CD4-positive, alpha-beta T cell (primary cell): ENCODE measurements around the gene VPS39. TPM values are rescaled to one million over a fixed set of nuclear protein-coding genes. Genes with fewer than 3 reads are reported as not detected.

Source experiments
- ATAC-seq: fragments of 200-7000 bp; cut with Tn5 transposase; one replicate; pipeline ENCODE4 v1.10.0; 2022; ENCODE audit warnings: mild to moderate bottlenecking; ENCODE audit not compliant: poor library complexity
- CTCF ChIA-PET: fragments of 350-600 bp; sonication (Branson Sonifier 250); formaldehyde crosslinking; loops from one replicate; lab custom pipeline; 2021; ENCODE audit warnings: antibody characterized with exemption, inconsistent platforms; lab: Charles Lee
- POLR2A ChIA-PET: fragments of 350-600 bp; sonication (Branson Sonifier 250); formaldehyde crosslinking; loops from one replicate; lab custom pipeline; 2021; ENCODE audit warnings: antibody characterized with exemption, inconsistent platforms; lab: Charles Lee
- DNase-seq, 14 experiments: peaks; one replicate each; pipeline ENCODE4 v3.0.0-alpha.2; 2013 to 2020; ENCODE audit warnings: mixed read lengths in 2 of 14
- H3K27ac ChIP-seq, 2 donors: one replicate each; pipeline versions ENCODE4 v1.5.1 to v1.7.0; 2013; ENCODE audit warnings: low read length in 2 of 2, low read depth in 1 of 2, mild to moderate bottlenecking in 1 of 2
- H3K27me3 ChIP-seq, 2 experiments: 1 replicate in 1 of 2; 2 replicates in 1 of 2; pipeline versions ENCODE4 v1.6.1 to v1.7.0; 2013; ENCODE audit warnings: low read length in 2 of 2, control low read depth in 1 of 2, mild to moderate bottlenecking in 1 of 2, moderate library complexity in 1 of 2; ENCODE audit not compliant: insufficient read depth in 2 of 2, control insufficient read depth in 1 of 2
- H3K36me3 ChIP-seq: one replicate; pipeline ENCODE4 v1.6.1; 2013; ENCODE audit warnings: low read length, control low read depth; ENCODE audit not compliant: insufficient read depth
- H3K4me1 ChIP-seq: one replicate; pipeline ENCODE4 v1.6.1; 2013; ENCODE audit warnings: low read length, control low read depth; ENCODE audit not compliant: insufficient read depth
- H3K4me3 ChIP-seq: one replicate; pipeline ENCODE4 v1.5.1; 2013; ENCODE audit warnings: mild to moderate bottlenecking, low read length, moderate library complexity
- H3K9me3 ChIP-seq, 2 experiments: 1 replicate in 1 of 2; 2 replicates in 1 of 2; pipeline versions ENCODE4 v1.6.1 to v1.7.0; 2013; ENCODE audit warnings: low read length in 2 of 2, mild to moderate bottlenecking in 2 of 2, control low read depth in 1 of 2, moderate library complexity in 1 of 2; ENCODE audit not compliant: control insufficient read depth in 1 of 2, insufficient read depth in 1 of 2
- H3K27ac Mint-ChIP-seq: one replicate; pipeline ENCODE4 v1.8.0; 2020; ENCODE audit warnings: mixed read lengths
- H3K27me3 Mint-ChIP-seq: one replicate; pipeline ENCODE4 v1.8.0; 2021; ENCODE audit warnings: mixed read lengths
- H3K36me3 Mint-ChIP-seq: one replicate; pipeline ENCODE4 v1.8.0; 2021; ENCODE audit warnings: low read depth, mixed read lengths
- H3K4me1 Mint-ChIP-seq: one replicate; pipeline ENCODE4 v1.8.0; 2021; ENCODE audit warnings: low read depth, mixed read lengths
- H3K4me3 Mint-ChIP-seq: one replicate; pipeline ENCODE4 v1.8.0; 2020; ENCODE audit warnings: mild to moderate bottlenecking, mixed read lengths
- H3K9me3 Mint-ChIP-seq: one replicate; pipeline ENCODE4 v1.8.0; 2020; ENCODE audit warnings: mixed read lengths
- intact Hi-C, 2 experiments: fragments of 100-400 bp; cut with DNase I in 1 of 2; cut with micrococcal nuclease in 1 of 2; formaldehyde crosslinking; loops; one replicate each; pipeline versions ENCODE4 v1.15.1 to v1.9.0; 2023 to 2025; cut with DNase I, micrococcal nuclease
- total RNA-seq, 174 experiments: library from RNA in 2 of 174; stranded (reverse) in 2 of 174; gene quantifications; one replicate each; pipeline ENCODE4 v1.2.3 and lab custom pipeline; 2021 to 2026
- TF ChIP-seq, protein P1 (sequence below): fragments of 200-600 bp; IDR thresholded peaks from one replicate; pipeline ENCODE4 v1.8.0; 2022; ENCODE audit warnings: antibody characterized with exemption, mild to moderate bottlenecking

The VPS39 gene
- total RNA-seq, 2 experiments from 2014 or later: 73.4 to 82.5 TPM

DNA sequence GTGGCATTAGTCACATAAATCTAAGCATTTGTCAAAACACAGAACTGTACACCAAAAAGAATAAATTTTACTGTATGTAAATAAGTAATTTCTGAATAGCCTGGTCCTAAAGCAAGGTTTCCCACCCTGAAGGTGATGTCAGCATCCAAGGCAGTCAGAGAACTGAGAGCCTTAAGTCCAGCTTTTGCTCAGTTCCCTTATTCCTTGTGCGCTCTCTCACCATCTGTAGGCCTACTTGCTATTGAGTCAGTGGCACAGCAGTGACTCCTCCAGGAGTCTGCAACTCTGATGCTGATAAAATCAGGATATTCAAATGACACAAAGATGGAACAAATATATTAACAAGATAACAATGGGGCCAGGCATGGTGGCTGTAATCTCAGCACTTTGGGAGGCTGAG lies 22.3 kb downstream of the VPS39 start:
- no peaks in the 10 kb centered on the region for H3K27me3 Mint-ChIP-seq
- intact Hi-C loops: no loop called here
- no peak for DNase-seq
- POLR2A ChIA-PET: no interaction called here
- no peaks in the 10 kb centered on the region for H3K9me3 Mint-ChIP-seq
- Histone ChIP-seq H3K27me3 (no peaks in the 10 kb centered on the region), H3K9me3 (no peaks in the 10 kb centered on the region), H3K27ac (no peak overlapping the region), H3K4me1 (no peaks in the 10 kb centered on the region), H3K36me3 (peaks cover 91% of the 10 kb centered on the region), H3K4me3 (no peak overlapping the region)
- H3K4me1 Mint-ChIP-seq: peaks cover 7% of the 10 kb centered on the region
- no peak overlapping the region for H3K4me3 Mint-ChIP-seq
- CTCF ChIA-PET: no interaction called here
- no peak overlapping the region for H3K27ac Mint-ChIP-seq
- no peak for ATAC-seq
- TF ChIP-seq, protein P1, sequence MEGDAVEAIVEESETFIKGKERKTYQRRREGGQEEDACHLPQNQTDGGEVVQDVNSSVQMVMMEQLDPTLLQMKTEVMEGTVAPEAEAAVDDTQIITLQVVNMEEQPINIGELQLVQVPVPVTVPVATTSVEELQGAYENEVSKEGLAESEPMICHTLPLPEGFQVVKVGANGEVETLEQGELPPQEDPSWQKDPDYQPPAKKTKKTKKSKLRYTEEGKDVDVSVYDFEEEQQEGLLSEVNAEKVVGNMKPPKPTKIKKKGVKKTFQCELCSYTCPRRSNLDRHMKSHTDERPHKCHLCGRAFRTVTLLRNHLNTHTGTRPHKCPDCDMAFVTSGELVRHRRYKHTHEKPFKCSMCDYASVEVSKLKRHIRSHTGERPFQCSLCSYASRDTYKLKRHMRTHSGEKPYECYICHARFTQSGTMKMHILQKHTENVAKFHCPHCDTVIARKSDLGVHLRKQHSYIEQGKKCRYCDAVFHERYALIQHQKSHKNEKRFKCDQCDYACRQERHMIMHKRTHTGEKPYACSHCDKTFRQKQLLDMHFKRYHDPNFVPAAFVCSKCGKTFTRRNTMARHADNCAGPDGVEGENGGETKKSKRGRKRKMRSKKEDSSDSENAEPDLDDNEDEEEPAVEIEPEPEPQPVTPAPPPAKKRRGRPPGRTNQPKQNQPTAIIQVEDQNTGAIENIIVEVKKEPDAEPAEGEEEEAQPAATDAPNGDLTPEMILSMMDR: no peak
- H3K36me3 Mint-ChIP-seq: peaks cover 89% of the 10 kb centered on the region

- H3K4me1 ChIP-seq: no peaks in the 10 kb centered on the region
- no peak overlapping the region for H3K4me3 ChIP-seq
- TF ChIP-seq, protein P1: no peak
- H3K9me3 ChIP-seq: no peaks in the 10 kb centered on the region
- no peak for DNase-seq
- ATAC-seq: no peak
- no peaks in the 10 kb centered on the region for H3K4me1 Mint-ChIP-seq
- H3K9me3 Mint-ChIP-seq: no peaks in the 10 kb centered on the region
- CTCF ChIA-PET: no interaction called here
- H3K27ac ChIP-seq: no peak overlapping the region
- H3K36me3 ChIP-seq: peaks cover 91% of the 10 kb centered on the region
- no peaks in the 10 kb centered on the region for H3K27me3 ChIP-seq
- no peaks in the 10 kb centered on the region for H3K27me3 Mint-ChIP-seq
- intact Hi-C loops: loop anchor here in 1 of 2 experiments (5.0 kb wide), 1 partner anchor 53 kb away; no protein-coding TSS in a partner anchor
- POLR2A ChIA-PET: no interaction called here
- no peak overlapping the region for H3K27ac Mint-ChIP-seq
- peaks cover 90% of the 10 kb centered on the region for H3K36me3 Mint-ChIP-seq
- H3K4me3 Mint-ChIP-seq: no peak overlapping the region
Measured at GRCh38 chr15:42184736-42185135, 23.4 kb downstream of the VPS39 start.

GRCh38 chr15:42184296-42184695 lies 23.8 kb downstream of the VPS39 start:
- no peak overlapping the region for H3K4me3 ChIP-seq
- no peaks in the 10 kb centered on the region for H3K4me1 Mint-ChIP-seq
- H3K4me1 ChIP-seq: no peaks in the 10 kb centered on the region
- H3K4me3 Mint-ChIP-seq: no peak overlapping the region
- DNase-seq (peak in 3 of 14 experiments; percentile 7 to 26 (median 24)), ATAC-seq (no peak)
- intact Hi-C loops: loop anchor here in 1 of 2 experiments (5.0 kb wide), 1 partner anchor 53 kb away; no protein-coding TSS in a partner anchor
- H3K9me3 Mint-ChIP-seq: no peaks in the 10 kb centered on the region
- H3K27ac Mint-ChIP-seq: no peak overlapping the region
- no peaks in the 10 kb centered on the region for H3K27me3 ChIP-seq
- POLR2A ChIA-PET: no interaction called here
- no peaks in the 10 kb centered on the region for H3K27me3 Mint-ChIP-seq
- H3K9me3 ChIP-seq: no peaks in the 10 kb centered on the region
- CTCF ChIA-PET: no interaction called here
- TF ChIP-seq, protein P1: no peak
- no peak overlapping the region for H3K27ac ChIP-seq
- H3K36me3 ChIP-seq: peaks cover 91% of the 10 kb centered on the region
- H3K36me3 Mint-ChIP-seq: peaks cover 91% of the 10 kb centered on the region
